Hindlimb muscle (tissue), 1 donor: ENCODE results near the gene TMCC1. TPM values are rescaled to one million over a fixed set of nuclear protein-coding genes. Genes with fewer than 3 reads are reported as not detected.
"Not testable (repeated sequence)": the region's sequence is repeated elsewhere in the genome, so short reads cannot be mapped to it uniquely, and the experiment has no call there.

ENCODE experiments used
- DNase-seq: peaks from one replicate; pipeline ENCODE4 v3.0.0-alpha.2; 2013
- polyA plus RNA-seq: library from polyadenylated mRNA; unstranded; fragments of 120-200 nt; gene quantifications from one replicate; pipeline ENCODE4 v1.2.1, GENCODE V29; 2013; ENCODE audit not compliant: insufficient read length

Gene TMCC1
- polyA plus RNA-seq, 1 donor: 39.1 TPM

DNA sequence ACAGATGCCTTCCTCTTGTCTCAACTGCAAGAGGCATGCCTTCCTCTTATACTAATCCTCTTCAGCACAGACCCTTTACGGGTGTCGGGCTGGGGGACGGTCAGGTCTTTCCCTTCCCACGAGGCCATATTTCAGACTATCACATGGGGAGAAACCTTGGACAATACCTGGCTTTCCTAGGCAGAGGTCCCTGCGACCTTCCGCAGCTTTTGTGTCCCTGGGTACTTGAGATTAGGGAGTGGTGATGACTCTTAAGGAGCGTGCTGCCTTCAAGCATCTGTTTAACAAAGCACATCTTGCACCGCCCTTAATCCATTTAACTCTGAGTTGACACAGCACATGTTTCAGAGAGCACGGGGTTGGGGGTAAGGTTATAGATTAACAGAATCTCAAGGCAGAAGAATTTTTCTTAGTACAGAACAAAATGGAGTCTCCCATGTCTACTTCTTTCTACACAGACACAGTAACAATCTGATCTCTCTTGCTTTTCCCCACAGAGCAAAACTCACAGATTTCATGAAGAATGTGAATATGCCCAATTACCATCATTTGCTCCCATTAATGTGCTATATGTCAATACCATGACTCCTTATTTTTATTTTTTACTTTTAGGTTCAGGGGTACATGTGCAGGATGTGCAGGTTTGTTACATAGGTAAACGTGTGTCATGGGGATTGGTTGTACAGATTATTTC lies 251.8 kb downstream of the TMCC1 start:
- DNase-seq: not testable (repeated sequence)

DNA sequence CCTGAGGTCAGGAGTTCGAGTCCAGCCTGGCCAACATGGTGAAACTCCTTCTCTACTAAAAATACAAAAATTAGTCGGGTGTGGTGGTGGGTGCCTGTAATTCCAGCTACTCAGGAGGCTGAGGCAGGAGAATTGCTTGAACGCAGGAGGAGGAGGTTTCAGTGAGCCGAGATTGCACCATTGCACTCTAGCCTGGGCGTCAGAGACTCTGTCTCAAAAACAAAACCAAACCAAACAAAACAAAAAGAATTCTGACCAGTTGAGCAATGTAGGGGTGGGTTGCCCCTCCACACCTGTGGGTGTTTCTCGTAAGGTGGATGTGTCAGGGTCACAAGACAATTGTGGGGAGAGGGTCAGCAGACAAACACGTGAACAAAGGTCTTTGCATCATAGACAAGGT lies 252.5 kb downstream of the TMCC1 start:
- not testable (repeated sequence) for DNase-seq

DNA sequence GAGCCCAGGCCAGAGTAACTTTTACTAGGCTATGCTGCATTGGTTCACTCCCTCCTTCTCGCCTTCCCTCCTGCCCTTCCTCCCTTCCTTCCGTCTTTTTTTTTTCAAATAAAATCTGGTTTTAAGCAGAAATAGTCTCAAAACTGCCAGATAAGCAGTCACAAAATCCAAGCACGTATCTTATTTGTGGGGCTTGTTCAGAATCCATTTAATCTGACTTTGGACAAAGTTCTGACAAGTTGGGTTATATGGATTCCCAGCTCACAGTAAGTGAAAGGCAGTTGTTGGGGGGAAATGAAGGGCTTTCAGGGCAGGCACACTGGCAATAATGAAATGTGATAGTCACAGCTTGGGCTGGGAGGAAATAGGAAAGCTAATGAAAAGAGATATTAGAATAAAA lies 255.0 kb downstream of the TMCC1 start:
- no peak for DNase-seq

DNA sequence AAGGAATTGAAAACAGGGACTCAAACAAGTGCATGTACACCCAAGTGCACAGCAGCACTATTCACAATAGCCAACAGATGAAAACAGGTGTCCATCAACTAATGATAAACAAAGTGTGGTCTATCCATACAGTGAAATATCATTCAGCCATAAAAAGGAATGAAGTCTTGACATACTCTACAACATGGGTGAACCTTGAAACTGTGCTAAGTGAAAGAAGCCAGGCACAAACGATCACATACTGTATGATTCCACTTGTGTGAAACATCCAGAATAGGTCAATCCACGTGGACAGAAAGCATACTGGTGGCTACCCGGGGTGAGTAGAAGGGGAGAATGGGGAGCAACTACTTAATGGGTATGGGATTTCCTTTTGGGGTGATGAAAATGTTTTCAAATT lies 257.4 kb downstream of the TMCC1 start:
- DNase-seq: no peak

DNA sequence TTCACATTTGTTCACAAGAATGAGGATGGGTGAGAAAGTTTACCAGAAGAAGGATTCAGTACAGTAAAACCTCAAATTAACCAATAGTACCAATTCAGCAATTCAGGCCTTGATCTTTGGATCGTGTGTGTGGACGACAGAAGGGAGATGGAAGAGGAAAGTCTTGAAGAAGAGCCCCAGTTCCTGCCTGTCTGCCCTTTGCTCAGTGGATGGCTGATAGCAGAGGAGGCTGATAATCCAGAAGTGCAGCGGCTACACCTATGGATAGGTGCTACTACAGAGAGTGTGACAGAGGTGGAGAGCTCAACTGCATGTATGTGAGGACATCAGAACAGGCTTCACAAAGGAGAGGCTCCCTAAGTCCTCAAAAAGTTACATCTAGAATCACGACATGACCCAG lies 257.9 kb downstream of the TMCC1 start:
- no peak for DNase-seq

DNA sequence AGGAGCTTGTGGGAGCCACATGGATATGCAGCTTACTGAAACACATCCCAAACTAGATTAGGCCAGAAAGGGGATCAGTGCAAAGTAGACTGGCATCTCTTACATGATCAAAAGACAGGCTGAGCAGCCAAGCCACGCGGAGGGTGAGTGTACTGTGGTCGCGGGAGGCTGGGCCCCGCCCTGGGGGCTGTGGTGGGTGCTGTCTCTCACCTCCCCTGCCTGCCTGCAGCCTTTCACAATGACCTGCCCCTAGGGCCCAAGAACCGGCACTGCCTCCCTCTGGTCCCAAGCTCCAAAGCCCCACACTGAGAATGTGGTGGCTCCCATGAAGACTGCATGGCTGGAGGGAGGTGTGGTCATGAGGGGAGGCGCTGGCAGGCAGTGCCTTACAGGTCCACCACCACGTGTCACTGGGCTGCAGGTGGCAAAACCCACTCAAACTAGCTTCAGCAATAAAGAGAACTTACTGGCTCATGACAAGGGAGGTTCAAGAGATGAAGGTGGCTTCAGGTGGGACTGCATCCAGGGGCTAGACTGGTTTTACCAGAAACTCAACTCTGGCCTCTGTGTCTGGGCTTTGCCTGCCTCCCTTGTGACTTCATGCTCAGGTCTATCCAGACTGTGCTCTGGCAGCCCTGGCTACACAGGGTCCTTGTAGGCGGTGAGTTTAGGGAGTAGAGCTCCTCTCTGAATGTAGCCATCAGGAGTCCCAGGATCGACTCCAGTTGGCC lies 259.6 kb downstream of the TMCC1 start:
- DNase-seq: no peak

DNA sequence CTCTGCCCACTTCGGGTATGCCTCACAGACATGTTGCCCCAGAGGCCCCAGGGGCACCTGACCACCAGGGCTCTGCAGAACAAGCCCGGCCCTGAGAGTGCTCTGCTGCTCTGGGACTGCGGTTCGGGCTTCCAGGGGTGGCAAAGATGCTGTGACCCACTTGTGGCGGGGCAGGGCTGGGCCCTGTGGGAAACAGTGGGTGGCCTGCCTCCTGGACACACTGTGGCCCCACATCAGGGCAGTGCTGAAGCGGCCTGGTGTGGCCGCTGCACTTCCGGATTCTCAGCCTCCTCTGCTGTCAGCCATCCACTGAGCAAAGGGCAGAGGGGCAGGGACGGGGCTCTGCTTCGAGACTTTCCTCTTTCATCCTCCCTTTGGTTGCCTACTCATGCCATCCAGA lies 260.5 kb downstream of the TMCC1 start:
- no peak for DNase-seq

DNA sequence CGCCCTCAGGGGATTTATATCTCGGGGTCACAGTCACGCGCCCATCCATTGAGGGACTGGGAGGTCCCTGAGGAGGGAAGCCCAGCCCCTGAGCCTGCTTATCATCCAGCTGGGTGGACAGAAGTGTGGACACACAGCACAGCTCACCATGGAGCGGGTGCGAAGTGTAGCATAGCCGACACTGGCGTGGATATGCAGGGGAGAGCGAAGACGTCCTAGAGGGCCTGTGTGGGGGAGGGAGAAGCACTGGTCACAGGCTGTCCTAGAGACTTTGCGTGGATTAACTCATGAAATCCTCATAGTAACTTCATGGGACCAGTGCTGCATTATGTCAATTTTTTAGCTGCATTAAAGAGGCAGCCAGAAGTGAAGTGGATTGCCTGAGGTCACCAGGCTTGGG lies 261.0 kb downstream of the TMCC1 start:
- DNase-seq: no peak

DNA sequence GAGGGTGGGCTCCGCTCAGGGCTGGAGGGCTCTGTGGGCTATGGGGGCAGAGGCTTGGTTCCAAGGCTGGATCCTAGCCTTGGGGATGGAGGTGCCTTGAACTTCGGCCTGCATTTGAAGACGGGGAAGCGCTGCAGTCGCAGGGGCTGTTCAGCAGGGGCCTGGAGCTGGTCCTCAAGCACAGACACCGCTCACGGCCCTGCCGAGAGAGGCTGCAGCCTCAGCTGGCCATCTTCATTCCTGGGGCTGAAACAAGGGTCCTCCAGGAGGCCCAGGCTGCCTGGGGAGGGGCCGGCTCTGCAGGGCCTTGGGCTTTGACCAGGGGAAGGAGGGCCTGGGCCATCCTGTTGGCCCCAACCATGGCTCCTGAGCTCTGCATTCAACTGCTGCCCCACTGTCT lies 261.5 kb downstream of the TMCC1 start:
- DNase-seq: no peak

DNA sequence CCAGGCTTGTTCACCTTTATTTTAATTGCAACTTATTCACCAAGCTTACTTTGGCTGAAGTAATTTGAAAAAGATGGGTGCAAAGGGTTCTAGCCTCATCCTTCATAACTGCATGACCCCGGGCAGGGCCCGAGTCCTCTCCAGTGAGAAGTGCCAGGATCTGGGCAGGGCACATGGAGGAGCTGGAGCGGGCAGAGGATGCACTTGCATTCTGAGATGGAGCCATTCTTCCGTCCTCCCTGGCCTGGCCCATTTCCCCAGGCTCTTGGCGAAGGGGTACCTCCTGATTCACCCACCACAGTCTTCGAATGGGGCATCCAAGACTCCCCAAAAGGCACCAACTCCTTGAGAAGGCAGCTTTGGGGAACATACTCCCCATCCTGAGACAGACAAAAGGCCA lies 264.5 kb downstream of the TMCC1 start:
- no peak for DNase-seq

DNA sequence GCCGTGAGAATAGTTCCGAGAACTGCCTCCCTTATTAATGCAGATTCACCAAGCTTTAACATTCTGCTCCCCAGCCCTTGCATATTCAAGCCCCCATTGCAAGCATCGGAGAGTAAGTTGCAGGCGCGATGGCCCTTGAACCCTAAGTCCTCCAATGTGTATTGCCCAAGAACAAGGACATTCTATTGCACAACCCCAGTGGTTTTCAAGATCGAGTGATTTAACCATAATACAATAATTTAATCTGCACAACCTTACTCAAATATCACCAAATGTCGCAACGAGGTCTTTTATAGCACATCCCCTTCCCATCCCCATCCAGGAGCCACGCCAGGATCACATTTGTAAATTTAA lies 265.4 kb downstream of the TMCC1 start:
- no peak for DNase-seq

DNA sequence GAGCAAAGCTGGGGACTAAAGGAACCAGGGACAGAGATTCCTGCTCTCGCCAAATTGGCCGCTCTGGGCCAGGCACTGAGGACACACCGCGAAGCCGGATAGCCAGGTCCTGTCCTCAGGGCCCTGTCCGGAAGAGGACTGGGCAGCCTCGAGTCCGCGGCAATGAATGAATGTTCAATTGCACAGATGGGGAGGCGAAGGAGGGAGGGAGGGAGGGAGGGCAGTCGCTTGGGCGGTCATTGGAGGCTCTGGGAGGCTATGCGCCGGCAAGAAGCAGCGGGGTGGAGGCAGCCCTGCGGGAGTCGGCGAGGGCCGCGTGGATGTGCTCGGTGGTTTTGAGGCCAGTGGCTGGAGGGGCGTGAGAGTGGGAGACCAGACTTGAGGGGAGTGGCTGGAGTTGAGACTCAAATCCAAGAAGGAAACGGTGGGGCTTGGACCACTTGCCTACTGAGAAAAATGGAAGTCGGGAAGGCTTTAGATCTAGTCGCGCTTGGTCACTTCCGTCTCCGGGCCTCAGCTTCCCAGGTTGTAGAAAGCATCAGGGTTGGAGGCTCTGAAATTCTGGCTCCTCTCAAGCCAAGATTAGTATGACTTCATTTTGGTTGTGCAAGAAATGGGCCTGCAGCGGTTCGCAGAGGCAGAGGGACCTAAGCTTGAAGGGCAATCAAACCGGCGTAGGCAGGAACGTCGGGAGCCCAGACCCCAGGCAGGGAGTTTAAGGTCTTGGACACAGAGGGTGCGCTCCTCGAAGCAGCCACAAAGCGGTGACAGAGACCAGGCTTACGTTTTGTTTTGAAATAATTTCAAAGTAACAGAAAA lies 266.0 kb downstream of the TMCC1 start:
- DNase-seq: peak; percentile 83

DNA sequence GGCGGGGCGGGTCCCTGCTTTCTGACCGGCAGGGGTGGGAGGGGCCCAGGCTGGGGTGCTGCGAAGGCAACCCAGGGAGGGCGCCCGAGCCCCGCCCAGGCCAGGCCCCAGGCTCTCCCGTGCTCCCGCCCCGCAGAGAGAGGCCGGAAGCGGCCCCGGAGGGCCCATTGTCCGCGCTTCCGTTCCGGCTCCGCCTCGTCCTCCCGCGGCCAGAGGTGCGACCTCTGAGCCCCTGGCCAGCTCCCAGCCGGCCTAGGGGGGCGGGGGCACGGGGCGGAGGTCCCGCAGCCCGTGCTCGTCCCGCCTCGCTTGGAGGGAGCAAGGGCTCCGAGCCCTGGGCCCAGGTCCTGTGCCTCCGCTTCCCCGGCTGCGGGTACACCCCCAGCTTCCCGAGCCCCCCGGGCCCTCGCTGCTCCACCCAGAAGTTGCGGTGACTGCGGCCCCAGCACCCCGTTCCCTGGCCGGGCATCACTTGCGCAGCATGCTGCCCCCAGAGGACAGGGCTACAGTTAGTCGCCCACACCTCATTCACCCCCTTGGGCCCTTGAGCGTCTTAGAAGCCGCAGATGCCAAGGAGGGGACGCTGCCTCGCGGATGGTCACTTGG lies 266.7 kb downstream of the TMCC1 start:
- DNase-seq: peak; percentile 75

DNA sequence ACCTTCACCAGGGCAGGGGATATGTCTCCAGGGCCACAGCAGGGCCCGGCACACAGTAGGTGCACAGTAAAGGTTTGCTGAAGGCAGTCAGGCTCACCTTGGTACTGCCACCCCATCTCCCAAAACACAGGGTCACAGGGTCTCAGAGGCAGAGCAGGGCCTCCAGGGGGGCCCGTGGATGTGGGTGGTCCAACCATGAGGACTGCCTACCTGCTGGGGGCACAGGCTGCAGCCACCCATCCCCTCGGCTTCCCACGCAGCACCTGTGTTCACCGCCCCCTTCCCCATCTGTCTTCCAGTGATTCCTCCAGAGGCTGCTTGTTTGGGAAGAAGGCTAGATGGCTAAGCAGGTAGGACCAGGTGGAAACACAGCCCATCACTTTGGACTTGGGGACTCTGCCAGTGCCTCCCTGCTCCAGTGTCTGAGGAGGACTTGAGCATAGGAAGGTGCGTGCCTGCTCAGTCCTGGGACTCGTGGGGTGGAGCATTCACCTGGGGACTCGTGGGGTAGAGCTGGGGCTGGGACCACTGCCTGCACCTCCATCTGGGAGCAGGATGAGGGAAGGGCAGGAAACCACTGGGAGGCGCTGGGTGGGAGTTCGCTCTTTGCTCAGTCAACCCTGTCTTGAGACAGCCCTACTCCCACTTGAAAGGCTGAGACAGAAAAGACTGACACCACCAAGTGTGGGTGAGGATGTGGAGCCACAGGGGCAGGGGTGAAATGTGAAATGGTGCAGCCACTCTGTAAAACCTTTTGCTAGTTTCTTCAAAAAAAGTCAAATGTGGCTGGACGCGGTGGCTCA lies 268.2 kb downstream of the TMCC1 start:
- DNase-seq: no peak

DNA sequence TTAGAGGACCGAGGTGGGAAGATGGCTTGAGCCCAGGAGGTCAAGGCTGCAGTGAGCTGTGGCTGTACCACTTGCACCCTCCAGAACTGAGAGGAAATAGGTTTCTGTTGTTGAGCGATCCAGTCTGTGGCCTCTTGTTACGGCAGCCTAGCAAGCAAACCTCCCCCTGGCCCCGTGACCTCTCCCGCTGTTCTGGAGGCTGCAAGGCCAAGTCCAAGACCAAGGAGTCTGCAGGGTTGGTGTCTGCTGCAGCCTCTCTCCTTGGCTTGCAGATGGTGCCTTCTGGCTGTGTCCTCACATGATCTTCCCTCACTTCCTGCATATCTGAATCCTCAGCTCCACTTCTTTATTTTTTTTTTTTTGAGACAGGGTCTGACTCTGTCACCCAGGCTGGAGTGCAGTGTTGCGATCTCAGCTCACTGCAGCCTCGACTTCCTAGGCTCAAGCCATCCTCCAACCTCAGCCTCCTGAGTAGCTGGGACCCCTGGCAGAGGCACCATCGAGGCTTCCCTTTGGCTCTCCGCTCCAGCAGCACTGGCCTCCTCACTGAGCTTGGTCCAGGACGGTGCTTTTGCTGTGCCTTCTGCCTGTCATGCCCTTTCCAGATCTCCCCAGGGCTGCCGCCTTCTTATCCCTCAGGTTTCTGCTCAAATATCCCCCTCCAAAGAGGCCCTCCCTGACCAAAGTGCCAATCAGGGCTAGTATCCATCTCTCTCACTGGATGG lies 269.0 kb downstream of the TMCC1 start:
- DNase-seq: no peak

DNA sequence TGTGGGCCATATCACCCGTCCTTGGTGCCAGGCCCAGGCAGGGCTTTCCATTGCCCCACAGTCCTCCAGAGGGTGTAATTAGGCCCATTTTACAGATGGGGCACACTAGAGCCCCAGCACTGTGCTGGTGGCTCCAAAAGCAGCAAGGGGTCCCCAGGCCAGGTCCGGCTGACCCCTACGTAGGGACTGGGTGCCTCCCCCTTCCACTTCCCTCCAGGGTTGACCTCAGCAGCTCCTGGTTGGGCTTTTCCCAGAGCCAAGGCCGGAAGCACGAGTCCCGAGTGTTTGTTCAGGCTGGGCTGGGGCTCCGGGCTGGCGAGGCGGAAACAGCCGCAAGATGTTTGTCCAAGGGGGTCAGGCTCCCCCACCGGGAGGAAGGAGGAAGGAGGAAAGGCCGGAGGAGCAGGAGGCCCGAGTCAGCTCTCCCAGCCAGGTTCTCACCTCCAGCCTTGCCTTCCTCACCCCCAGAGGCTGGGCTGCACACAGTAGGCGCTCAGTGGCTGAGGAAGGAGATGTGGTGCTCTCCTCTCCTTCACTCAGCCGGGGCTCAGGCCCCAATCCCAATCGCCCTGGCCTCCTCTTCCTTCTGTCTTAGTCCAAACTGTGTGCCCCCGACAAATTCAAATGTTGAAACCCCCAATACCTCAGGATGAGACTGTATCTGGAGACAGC lies 269.9 kb downstream of the TMCC1 start:
- DNase-seq: peak; percentile 55

DNA sequence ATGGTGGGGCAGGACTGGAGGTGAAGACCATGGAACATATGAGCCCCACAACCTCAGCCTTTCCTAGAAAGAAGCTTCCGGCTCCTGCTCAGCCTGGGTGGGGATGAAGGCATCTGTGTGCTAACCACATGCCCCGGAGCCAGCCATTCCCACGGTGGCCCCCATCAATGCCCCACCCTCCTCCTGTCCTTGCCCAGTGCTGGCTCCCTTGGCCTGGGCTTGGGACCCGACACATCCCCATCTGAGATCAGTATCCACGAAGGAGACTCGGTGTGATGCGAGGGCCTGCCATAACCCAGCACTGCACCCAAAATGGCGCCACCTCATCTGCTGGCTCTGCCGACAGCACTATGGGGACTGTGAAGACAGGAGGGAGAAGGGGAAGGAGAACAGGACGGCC lies 270.6 kb downstream of the TMCC1 start:
- no peak for DNase-seq

DNA sequence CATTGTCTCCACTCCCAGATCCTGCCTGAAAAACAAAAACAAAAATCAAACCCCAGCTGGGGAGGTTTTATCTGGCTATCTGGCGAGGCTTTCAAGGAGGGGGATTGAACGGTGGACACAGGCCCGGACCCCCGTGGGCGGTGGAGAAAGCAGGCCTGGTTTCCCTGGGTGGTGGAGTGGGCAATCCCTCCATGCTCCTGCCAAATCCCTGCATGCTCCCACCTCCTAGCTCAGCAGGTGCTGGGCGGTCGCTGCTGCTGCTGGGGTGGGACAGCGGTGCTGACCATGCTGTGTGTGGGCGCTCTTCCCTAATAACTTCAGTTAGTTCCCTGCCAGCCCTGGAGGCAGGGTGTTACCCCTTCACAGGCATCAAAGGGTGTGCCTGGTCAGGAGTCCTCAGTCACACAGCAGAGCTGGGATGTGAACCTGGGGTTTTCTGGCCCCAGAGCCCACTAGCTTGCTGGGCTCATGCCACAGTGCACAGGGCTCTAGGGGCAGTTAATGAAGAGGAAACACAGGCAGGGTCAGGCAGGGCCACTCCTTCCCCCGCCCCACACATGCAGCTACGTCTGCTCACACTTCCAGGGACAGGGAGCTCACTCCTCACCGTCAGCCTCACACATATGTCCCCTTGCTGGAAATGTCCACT lies 271.2 kb downstream of the TMCC1 start:
- DNase-seq: no peak

DNA sequence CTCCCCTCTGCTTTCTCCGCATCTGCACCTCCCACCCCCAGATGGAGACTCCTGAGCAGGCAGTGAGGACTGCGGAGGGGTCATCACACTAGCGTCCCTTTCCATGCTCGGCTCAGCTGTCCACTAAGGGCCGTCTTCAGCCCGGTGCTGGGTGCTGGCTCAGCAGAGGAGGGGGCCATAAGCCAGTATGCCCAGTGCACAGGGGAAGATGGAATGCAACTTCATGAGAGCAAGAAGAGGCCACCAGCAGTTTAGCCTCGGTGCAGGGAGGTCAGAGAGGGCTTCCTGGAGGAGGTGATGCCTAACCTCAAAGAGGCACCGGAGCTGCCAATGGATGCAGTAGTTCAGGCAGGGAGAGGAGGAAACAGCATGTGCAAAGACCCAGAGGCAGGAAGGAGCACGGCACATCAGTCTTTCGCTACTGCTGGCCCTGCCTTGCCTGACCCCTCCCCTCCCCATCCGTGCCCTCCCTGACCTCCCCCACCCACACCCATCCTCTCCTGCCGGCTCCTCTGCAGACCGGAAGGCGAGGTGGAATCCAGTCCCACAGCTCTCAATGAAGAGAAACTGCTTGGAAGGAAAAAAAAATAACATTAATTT lies 271.8 kb downstream of the TMCC1 start:
- no peak for DNase-seq
